Hematopoietic multipotent progenitor cell (in vitro differentiated cells): ENCODE results near the gene PER2. TPM values are rescaled to one million over a fixed set of nuclear protein-coding genes. Genes with fewer than 3 reads are reported as not detected.

Source experiments
- DNase-seq, 3 donors: peaks; one replicate each; pipeline ENCODE4 v3.0.0-alpha.2; 2011 to 2015; ENCODE audit warnings: low read depth in 2 of 3, low spot score in 2 of 3
- total RNA-seq: library from RNA; depleted of rRNA; stranded (reverse); fragments of >200 nt; gene quantifications from one replicate; pipeline ENCODE4 v1.2.3, GENCODE V29; 2012

Gene PER2
- total RNA-seq, 1 donor = 19.9 TPM

DNA sequence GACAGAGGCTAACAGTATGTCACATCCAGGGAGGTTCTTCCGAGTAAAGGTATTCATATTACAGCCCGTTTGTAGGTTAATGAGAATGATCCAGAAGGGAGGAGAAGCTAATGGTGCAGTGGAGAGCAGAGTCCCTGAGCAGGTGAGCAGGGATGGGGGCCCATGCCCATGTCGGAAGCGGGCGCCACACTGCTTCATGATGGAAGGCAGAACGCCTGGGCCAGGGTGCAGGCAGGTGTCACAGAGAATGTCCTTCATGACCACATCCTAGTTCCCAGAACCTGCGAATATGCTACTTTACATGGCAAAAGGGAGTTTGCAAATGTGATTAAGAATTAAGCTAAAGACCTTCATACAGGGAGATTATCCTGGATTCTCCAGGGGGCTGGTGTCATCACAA lies 52.6 kb downstream of the PER2 start:
- no peak for DNase-seq

DNA sequence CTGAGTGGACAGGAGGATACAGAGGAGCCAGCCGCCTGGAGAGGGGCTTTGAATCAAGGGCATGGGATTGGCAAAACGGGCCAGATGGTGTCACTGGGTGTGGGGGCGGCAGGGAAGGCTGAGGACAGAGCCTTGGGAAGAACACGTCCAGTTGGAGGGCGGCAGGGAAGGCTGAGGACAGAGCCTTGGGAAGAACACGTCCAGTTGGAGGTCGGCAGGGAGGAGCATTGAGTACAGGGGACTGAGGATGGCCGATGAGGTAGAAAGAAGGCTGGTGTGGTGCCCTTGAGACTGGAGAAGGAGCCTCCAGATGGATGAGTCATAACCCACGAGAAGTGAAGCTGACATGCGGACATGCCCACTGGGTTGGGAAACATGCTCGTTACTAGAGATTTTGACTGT lies 53.1 kb downstream of the PER2 start:
- DNase-seq = peak in 2 of 3 donors; percentile 21 to 31

DNA sequence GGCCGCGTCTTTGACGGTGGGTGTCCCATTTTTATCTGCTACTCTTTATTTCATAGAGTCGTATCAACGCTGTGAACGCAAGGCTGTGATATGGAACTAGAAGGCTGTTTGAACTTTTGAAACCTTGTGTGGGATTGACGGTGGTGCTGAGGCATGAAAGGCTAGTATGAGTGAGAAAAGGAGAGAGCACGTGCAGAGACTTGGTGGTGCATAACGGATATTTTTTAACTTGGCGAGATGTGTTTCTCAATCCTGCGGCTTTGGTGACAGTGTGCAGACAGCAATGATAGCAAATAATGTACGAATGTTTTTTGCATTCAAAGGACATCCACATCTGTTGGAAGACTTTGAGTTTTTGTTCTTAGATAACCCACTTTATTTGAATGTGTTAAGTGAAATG lies 54.8 kb downstream of the PER2 start:
- DNase-seq = no peak

DNA sequence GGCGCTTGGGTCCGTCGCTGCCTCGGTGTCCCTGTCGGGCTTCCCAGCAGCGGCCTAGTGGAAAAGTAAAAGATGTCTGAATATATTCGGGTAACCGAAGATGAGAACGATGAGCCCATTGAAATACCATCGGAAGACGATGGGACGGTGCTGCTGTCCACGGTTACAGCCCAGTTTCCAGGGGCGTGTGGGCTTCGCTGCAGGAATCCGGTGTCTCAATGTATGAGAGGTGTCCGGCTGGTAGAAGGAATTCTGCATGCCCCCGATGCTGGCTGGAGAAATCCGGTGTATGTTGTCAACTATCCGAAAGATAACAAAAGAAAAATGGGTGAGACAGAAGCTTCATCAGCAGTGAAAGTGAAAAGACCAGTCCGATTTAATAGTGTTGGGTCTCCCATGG lies 56.6 kb downstream of the PER2 start:
- DNase-seq = no peak

DNA sequence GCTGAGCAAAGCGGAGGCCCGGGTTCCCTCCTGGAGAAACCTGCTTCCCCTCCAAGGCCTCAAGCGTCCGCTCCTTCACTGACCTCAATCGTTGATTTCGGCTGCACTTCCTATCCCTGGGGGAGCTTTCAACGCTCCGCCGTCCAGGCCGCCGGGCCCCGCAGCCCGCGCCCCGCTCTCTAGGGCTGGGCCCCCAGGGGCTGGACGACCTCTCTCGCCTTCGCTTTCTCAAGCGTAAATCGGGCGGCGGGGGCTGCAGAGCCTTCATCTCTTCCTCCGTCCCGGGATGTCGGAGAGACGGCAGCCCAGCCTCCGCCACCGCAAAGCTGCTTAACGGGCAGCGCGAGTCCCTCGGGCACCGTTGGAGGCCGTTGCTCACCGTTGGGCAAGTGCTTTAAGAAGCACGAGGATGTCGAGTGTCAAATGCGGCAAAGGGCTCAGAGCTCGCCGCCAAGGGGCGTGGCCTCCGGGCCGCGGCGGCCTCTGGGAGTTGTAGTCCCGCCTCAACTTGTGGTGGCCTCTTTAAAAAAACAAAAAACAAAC lies 57.1 kb downstream of the PER2 start:
- peak; percentile 60 to 84 (median 82) for DNase-seq

DNA sequence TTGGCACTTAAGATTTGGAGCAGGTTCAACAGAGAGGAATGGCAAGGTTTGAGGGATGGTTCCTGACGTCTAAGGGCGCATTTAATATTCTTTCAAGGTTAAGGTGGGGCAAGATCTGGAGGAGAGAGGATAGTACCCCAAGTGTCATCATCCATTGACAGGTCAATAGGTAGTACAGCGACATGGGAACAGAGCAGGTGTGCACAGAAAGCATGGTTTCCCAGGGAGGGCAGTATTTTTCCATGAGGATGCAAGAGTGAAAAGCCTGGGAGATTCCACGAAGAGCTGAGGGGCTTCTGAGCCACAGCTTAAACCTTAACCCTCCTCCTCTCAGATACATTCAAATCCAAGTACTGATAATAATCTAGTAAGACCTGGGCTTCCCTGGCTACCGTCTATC lies 57.7 kb downstream of the PER2 start:
- DNase-seq = no peak

DNA sequence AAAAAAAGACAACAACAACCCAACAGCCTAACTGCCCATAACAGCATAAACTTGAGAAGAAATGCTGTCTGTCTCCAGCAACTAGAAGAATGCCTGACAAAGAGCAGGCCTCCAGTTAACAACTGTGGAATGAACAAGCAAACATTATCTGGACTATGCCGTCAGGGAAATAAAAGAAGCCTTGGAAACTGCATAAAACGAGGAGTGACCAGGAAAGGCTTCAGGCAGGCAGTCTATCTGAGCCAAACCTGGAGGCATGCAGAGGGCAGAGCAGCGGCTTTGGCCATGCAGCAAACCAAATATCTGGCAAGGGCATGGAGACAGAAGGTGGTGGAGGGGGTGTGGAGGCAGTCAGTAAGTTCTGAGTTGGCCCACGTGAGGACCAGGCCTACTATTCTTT lies 59.7 kb downstream of the PER2 start:
- DNase-seq = no peak

DNA sequence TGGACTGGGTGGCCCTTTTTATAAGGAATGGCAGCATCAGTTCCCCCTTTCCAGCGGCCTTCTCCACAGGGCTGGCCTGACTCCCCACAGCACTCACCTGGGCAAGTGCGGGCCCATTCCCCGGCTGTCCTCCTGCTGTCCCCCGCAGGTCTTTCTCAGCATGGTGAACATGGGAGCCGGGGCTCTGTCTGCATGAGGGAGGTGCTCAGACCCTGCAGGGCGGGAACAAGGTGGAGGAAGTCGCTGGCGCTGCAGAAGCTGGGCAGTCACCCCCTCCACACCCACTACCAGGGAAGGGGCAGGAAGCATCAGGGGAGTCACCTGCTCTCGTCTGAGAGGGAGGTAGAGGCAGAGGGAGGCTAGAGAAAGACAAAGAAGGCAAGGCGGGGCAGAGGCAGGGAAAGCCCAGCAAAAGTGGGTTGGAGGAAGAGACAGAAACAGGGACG lies 60.8 kb downstream of the PER2 start:
- no peak for DNase-seq

DNA sequence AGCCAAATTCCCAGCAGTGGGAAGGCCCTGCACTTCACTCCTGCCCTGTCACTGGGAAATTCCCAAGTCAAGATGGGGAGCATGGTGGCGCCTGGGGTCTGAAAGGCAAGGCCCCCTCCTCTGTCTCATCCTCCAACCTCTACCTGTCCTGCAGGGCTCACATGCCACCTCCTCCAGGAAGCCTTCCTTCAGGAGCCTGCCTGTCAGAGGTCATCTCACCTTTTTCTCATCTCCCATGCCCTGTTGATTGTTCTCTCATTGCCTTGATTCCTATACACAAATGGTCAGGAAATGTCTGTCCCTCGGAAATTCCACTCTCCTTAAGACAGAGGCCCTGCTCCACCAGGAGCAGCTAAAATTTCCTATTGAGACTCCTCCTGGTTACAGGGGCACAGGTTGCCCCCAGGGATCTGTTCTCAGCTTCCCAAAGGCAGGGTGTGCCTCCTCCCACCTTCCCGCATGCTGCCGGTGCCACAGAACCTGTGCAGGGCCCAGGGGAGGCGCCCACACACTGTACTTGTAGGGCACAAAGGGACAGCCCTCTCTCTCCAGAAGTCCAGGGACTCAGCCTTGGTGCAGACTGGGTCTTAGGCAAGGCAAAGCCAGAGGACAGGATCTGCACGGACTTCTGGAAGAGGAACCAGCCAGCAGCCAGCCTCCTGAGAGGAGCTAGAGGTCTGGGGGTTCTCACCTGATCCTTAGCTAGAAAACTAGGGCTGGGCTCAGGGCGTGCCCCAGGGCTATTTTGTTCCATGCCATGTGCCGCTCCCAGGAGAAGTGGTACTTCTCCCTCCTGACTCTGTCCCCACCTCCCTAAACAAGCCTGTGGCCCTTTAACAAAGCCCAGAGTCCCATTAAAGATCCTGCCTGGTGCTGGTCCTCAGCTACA lies 61.5 kb downstream of the PER2 start:
- no peak for DNase-seq

DNA sequence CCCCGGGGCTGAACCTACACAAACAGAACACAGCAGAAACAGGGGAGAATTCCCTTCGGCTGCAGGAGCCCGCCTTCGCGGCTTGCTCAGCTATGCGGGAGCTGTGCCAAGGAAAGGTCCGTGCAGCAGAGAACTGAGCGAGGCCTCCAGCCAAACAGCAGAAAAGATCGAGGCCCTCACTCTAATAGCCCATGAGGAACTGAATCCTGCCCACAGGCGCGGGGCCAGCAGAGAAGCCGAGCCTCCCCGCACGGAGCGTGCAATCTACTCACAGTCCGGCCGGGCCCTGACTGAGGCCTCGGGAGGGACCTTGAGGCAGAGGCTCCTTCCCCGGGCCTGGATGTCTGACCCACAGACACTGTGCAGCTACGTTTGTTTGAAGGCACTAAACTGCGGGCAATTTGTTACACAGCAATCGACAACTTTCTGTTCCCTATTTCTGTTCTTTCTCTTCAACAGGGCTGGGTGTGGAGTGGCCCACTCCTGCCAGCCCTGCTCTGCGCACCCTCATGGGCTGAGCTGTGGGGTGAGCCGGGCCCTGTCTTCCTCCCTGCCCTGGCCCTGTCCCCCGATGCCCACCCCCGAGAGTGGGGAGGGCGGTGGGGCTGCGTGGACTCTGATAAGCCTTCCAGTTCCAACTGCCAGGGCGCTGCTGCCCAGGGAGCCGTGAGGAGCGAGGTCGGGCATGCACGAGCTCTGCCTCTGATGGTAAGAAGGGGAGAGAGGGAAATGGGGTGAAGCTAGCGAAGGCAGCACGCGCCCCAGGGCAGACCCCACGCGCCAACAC lies 62.3 kb downstream of the PER2 start:
- no peak for DNase-seq

DNA sequence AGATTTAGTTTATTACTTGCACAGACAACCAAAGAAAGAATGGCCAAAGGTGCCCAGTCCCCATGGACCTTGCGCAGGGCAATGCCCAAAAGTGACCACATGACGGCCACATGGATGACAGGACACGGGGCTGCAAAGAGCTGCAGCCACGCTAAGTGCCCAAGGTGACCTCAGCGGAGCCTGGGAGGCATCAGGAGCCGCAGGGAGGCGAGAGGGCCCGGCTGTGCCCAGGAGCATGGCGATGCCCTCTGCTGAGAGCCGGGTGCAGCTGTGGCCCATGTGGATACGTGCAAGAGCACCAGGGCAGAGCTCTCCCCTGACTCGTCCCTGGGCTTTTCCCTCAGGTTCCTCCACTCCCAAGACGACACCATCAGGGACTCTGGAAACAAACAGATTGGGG lies 63.3 kb downstream of the PER2 start:
- no peak for DNase-seq

DNA sequence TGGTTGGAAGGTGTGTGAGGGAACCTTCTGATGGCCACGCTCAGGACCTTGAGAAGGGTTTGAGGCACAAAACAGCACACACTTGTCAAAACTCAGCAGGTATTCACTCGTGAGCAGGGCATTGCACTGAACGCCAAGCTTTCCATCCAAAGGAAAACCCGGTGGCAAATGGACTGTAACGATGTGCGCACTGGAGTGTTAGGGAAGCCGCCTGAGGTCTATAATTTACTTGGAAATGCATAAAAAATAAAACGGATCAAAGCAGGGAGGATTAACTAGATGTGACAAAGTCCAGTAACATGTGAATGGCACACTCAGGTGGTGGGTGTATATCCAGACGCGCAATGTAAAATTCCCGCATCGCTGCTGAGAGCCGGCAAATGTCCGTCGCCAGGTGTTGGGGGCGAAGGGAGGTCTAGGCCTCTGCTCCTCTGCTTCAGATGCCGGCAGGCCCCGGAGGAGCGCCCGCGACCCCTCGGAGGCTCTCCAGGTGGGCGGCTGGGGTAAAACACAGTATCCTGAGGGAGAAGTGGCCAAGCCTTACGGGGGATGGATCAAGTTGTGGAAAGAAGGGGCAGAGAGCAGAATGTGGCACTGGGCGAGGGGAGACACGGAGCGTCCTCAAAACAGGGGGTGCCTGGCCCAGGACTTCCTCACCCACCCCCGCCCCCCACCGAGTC lies 63.9 kb downstream of the PER2 start:
- no peak for DNase-seq

DNA sequence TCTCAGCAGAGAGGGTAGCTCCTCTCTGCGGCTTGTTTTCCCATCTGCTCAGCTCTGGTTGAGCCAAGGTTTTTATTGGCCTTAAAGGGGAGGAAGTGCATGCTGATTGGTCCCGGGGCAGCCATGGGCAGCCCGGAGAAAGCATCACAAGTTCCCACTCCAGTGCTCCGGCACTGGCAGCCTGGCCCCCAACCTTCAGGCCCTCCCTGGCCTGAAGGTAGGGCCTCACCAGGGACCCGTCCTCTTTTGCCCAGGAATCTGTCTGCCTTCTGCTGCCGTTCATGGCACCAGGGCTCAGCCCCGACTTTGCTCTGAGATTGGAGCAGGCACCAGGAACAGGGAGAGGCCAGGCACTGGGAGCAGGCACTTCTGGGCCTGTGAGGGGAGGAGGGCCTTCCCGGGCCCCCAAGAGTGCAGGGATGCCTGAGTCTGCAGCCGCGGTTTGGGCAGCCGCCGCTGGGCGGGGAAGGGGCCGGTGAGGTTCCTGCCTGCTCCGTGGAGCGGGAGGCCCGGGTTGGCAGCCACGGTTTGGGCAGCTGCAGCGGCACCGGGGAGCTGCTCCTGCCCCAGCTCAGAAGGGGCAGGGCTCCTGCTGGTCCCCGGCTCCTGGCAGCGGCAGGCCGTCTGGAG lies 67.4 kb downstream of the PER2 start:
- DNase-seq = no peak

DNA sequence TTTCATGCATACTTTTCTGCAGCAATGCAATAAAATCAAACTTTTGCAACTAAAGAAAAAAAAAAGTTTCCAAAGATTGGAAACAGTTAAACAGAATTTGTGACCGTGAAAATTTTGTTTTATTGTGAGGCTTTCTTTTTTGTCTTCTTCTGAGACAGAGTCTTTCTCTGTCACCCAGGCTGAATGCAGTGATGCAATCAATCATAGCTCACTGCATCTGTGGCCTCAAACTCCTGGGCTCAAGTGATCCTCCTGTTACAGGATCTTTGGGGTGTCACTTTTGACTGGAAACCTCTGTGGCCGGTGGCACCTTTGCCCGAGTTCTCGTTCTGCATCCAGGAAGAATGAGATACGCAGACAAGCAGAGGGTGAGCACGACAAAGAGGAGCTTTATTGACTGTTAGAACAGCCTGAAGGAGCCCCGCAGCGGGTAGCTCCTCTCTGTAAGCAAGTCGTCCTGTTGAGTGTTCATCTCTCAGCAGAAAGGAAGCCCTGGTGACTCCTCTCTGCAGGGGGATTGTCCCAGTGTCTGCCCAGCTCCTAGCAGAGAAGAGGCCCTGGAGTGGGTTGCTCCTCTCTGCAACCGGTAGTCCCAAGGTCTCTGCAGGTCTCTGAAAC lies 68.0 kb downstream of the PER2 start:
- no peak for DNase-seq

DNA sequence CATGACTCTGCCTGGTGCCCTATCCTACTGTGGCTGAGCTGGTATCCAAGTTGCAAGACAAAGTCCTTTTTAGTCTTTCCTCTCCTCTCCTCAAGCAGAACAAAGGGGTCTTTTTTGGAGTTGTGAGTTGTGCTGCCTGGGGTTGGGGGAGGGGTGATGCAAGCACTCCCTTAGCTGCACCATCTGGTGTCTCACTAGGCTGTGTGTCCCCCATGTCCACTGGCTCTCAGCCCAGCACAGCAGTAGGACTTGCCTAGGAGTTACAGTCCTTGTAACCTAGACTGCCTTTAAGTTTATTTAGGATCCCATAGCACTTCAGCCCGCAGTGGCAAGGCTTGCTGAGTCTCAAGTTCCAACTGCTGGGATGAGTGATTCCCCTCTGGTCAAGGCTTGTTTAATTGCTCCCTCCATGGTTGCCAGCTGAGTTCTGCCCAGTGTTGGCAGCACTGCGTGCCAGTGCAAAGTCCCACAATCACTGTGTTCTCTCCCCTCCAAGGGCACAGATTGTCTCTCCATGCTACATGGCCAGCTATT lies 71.7 kb downstream of the PER2 start:
- no peak for DNase-seq

DNA sequence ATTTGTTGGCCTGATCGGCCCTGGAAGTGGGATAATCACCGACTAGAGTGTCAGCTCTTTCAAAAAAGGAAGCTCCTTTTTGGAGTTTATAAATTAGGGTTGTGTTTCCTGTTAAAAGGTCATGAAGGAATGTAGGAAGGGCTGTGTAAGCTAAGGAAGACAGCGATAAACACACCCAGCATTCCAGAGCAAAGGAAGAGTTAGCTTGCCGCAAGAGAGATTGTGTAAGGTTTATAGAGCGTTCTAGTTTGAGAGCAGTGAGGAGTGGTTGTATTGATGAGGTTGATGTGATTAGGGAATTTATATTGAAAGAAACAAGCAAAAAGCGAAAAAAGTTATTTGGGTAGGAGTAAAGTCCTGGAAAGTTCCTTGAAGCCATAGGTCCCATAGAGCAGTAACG lies 81.4 kb downstream of the PER2 start:
- DNase-seq = no peak

DNA sequence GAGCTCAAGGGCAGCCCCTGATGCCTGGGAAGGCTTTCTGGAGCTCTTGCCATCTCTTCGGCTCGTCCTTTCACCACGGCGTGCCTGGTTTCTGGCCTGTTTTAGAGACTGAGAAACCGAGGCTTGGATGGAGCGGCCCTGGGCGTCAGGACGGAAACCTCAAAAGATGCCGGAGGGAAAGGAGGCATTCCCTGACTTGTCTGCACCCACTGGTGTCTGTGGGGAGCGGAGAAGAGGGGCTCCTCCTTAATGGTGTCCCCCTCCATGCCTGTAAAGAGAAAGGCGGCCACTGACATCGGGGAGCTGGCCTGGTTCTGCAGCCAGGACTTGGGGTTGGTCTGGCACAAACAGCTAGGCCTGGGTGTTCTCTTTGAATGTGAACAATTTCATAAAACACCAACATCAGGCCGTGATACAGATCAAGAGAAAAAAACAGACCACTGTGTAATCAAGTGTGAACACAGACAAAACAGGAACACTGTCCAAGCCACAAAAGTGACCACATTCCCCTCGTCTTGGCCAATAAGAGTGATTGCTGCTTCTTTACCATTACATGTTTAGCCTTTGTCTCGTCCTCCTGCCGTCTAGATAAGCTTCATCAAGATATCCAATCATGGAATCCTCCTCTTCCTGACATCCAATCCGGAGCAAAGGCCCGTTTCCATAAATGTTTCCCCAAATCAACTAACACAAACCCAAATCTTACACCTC lies 84.3 kb downstream of the PER2 start:
- DNase-seq = peak in 2 of 3 donors; percentile 27 to 44

DNA sequence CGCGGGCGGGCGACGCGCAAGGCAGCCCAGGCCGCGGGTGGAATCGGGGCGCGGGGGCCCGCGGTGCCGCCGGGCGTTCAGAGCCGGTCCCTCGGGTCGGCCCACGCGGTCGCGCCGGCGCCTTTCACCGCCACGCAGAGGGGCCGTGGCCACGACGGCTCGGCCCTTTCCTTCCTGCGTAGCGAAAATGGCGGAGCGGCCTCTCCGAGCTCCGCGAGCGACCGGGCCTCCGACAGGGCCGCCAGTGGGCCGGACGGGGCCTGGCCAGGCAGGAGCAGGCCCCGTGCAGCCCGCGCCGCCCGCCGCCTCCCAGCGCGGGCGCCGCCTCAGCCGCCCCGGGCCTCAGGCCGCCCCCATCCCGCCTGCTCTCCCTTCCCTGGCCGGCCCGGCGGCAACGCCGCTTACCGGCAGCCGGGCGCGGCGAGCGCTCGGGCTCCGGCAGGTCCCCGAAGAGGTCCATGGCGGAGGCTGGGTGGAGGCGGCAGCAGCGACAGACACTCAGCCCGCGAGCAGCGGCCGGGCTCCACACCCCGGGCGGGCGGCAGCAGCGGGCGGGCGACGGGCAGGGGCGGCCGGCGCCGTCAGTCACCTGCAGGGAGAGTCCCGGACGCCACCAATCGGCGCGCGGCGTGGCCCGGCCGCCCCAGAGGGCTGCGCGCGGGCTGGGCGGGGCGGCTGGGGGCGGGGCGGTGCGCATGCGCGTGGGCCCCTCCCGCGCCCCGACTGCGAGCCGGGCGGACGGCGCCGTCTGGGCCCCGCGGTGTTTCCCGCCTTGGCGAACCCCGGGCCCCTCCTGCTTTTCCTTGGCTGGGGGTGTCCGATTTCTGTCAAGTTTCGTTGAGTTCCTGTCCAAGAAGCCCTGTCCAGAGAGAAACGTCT lies 85.1 kb downstream of the PER2 start, which contains the start of gene ILKAP:
TSS of gene ILKAP (minus strand) at position 602 of the 879 bp plus-strand sequence. CDS start at position 460, 142 bp downstream.
- DNase-seq = peak; percentile 78 to 91 (median 87)
